GM12873 (cell line): ENCODE measurements around the gene FRYL.

Experiments
- TF ChIP-seq, protein P1 (sequence below): IDR thresholded peaks from 2 replicates; pipeline ENCODE4 v1.5.1; 2012; ENCODE audit warnings: low read depth, mild to moderate bottlenecking, moderate library complexity, low read length, control low read depth; ENCODE audit not compliant: insufficient read depth; ENCODE audit errors: missing control alignments

FRYL gene

GRCh38 chr4:48594180-48594579 is 185.9 kb downstream of the FRYL start:
- TF ChIP-seq, protein P1, sequence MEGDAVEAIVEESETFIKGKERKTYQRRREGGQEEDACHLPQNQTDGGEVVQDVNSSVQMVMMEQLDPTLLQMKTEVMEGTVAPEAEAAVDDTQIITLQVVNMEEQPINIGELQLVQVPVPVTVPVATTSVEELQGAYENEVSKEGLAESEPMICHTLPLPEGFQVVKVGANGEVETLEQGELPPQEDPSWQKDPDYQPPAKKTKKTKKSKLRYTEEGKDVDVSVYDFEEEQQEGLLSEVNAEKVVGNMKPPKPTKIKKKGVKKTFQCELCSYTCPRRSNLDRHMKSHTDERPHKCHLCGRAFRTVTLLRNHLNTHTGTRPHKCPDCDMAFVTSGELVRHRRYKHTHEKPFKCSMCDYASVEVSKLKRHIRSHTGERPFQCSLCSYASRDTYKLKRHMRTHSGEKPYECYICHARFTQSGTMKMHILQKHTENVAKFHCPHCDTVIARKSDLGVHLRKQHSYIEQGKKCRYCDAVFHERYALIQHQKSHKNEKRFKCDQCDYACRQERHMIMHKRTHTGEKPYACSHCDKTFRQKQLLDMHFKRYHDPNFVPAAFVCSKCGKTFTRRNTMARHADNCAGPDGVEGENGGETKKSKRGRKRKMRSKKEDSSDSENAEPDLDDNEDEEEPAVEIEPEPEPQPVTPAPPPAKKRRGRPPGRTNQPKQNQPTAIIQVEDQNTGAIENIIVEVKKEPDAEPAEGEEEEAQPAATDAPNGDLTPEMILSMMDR = no peak

- TF ChIP-seq, protein P1 = no peak
Measured at GRCh38 chr4:48591372-48591771, 188.7 kb downstream of the FRYL start.

DNA sequence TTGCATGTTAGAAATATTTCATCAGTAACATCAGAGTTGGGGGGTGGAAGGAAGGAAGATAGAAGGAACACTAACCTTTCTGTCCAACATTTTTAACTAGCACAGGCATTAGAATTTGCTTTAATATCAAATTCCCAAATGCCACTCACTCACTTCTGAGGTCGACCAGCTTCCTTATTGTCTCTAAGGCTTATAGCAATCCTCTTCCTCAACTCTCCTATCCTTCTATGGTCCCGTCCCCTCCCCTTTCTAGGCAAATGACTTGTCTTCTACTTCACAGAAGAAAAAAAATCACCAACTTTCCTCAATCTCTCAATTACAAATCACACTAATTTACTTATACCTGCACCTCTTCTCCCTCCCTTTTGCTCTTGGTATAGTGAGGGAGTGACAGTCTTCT is 189.2 kb downstream of the FRYL start:
- TF ChIP-seq, protein P1 = no peak

DNA sequence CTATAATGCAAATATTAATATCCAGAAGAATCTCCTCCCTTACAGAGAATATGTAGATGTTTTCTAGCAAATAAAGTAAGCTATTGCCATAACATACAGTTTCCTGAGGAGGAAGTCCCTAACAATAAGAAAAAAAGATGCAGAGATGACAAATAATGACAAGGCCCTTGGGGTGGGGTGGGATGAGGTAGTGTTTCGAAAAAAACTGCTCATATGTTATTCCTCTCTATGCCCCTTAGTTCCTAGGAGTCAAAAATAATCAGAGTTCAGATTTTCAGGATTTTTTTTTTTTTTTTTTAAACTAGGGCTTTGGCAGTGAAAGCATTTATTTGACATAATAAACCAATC is 191.0 kb downstream of the FRYL start:
- TF ChIP-seq, protein P1 = no peak

- TF ChIP-seq, protein P1 = no peak
Measured at GRCh38 chr4:48588230-48589097, 191.6 kb downstream of the FRYL start.

- TF ChIP-seq, protein P1 = no peak
Measured at GRCh38 chr4:48585401-48585800, 194.7 kb downstream of the FRYL start.

DNA sequence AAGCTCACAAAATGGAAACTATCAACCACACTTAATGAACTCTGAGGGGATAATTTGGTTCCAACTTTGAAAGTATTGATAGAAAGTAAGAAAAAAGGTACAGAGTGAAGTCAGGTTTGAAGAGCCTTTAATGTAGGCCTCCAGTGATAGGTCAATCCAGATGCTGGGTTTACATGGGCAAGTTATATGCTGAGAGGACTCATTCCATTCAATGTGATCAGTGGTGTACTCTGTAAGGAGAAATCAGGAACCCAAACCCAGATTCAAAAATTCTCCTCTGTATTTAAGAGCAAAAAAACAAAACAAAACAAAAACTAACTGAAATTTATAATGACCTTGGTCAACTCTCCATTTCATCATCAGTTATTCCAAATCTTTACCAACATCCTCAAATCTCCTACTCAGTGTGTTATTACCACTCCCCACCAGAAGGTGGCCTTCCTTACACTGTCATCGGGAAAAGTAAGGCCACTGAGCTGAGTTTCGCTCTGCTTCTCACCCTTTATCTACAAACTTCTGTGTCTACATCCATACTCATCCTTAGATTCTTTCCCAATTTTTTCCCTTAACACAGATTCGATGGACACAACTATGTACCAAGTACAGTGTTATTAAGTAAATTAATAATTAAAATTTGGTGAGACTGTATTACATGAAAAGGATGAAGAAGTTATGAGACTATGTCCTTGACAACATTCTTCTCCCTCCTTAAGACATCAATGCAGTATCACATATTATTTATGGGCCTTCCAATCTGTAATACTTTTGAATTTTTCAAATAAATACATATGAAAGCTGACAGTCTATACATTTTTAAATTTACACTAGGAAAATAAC is 201.7 kb downstream of the FRYL start:
- TF ChIP-seq, protein P1 = peak; percentile 83
